ENCODE data around the gene TNFRSF18. TPM values are rescaled to one million over a fixed set of nuclear protein-coding genes. Genes with fewer than 3 reads are reported as not detected.
A peak's percentile ranks its signal among the peaks of the same experiment; 100 is the strongest.

The TNFRSF18 gene
- total and polyA plus RNA-seq, 8 donors = 0.32 to 1.2 (median 0.34) TPM; not detected in 3

GRCh38 chr1:1243807-1244191, 37.4 kb upstream of the TNFRSF18 start:
- 72 to 82% methylated on average over 22 to 23 of the region's 23 CpGs for WGBS, 2 donors
- no peaks in the 10 kb centered on the region for H3K4me1 ChIP-seq
- intact Hi-C loops (cut with DNase I) = loop anchor here in 1 of 3 donors (10.0 kb wide), 1 partner anchor 119 kb away; no protein-coding TSS in a partner anchor
- no peak overlapping the region for H3K4me3 ChIP-seq
- no peaks in the 10 kb centered on the region for H3K9me3 ChIP-seq
- no peaks in the 10 kb centered on the region for H3K27me3 ChIP-seq
- FAIRE-seq (no peak), ATAC-seq (no peak), DNase-seq (peak in 2 of 6 donors; percentile 46 to 71)
- TF ChIP-seq CTCF (IDR thresholded peaks at IDR 0.05) = no peak
- no peak overlapping the region for H3K27ac ChIP-seq
- no peaks in the 10 kb centered on the region for H3K36me3 ChIP-seq

GRCh38 chr1:1243266-1243660, 36.9 kb upstream of the TNFRSF18 start:
- peak in 2 of 6 donors; percentile 45 to 74 for DNase-seq
- FAIRE-seq = no peak
- intact Hi-C loops (cut with DNase I) = loop anchor here in 1 of 3 donors (10.0 kb wide), 1 partner anchor 118 kb away; no protein-coding TSS in a partner anchor
- no peaks in the 10 kb centered on the region for H3K4me1 ChIP-seq
- H3K27me3 ChIP-seq = no peaks in the 10 kb centered on the region
- no peaks in the 10 kb centered on the region for H3K36me3 ChIP-seq
- TF ChIP-seq CTCF (IDR thresholded peaks at IDR 0.05) = no peak
- no peak overlapping the region for H3K4me3 ChIP-seq
- ATAC-seq = no peak
- no peaks in the 10 kb centered on the region for H3K9me3 ChIP-seq
- 90 to 93% methylated on average over 23 of the region's 23 CpGs for WGBS, 2 donors
- H3K27ac ChIP-seq = no peak overlapping the region

GRCh38 chr1:1242461-1243265, 36.3 kb upstream of the TNFRSF18 start:
- no peak for FAIRE-seq
- H3K4me3 ChIP-seq = no peak overlapping the region
- H3K36me3 ChIP-seq = no peaks in the 10 kb centered on the region
- intact Hi-C loops (cut with DNase I) = loop anchor here in 1 of 3 donors (10.0 kb wide), 1 partner anchor 118 kb away; no protein-coding TSS in a partner anchor
- peak in 2 of 6 donors; percentile 55 to 68 for DNase-seq
- no peak overlapping the region for H3K27ac ChIP-seq
- no peak for ATAC-seq
- TF ChIP-seq CTCF (IDR thresholded peaks at IDR 0.05) = no peak
- H3K9me3 ChIP-seq = no peaks in the 10 kb centered on the region
- no peaks in the 10 kb centered on the region for H3K4me1 ChIP-seq
- 82 to 89% methylated on average over 41 of the region's 41 CpGs for WGBS, 2 donors
- no peaks in the 10 kb centered on the region for H3K27me3 ChIP-seq

GRCh38 chr1:1241588-1242219, 35.3 kb upstream of the TNFRSF18 start:
- DNase-seq = peak in 1 of 6 donors; percentile 71
- 81 to 88% methylated on average over 26 of the region's 26 CpGs for WGBS, 2 donors
- Histone ChIP-seq H3K9me3 (no peaks in the 10 kb centered on the region), H3K27ac (no peak overlapping the region), H3K36me3 (no peaks in the 10 kb centered on the region), H3K4me1 (no peaks in the 10 kb centered on the region), H3K4me3 (no peak overlapping the region), H3K27me3 (no peaks in the 10 kb centered on the region)
- TF ChIP-seq CTCF (IDR thresholded peaks at IDR 0.05) = no peak
- intact Hi-C loops (cut with DNase I) = loop anchor here in 1 of 3 donors (10.0 kb wide), 1 partner anchor 117 kb away; no protein-coding TSS in a partner anchor
- FAIRE-seq = no peak
- ATAC-seq = no peak

Measured in pancreas (tissue), 10 donors.